Neuronal stem cell (in vitro differentiated cells): ENCODE data around the gene GADD45G.

ENCODE experiments used
- DNase-seq: peaks from one replicate; pipeline ENCODE4 v3.0.0-alpha.2; 2013; ENCODE audit warnings: low spot score
- H2AFZ ChIP-seq: one replicate; pipeline ENCODE4 v1.6.1; 2013; ENCODE audit warnings: mild to moderate bottlenecking, low read length, inconsistent platforms
- H2AK5ac ChIP-seq: 2 replicates; pipeline ENCODE4 v1.6.1; 2013; ENCODE audit warnings: low read depth, mild to moderate bottlenecking, inconsistent platforms, low read length, moderate library complexity, mixed read lengths
- H2BK120ac ChIP-seq: 2 replicates; pipeline ENCODE4 v1.6.1; 2013; ENCODE audit warnings: low read depth, mild to moderate bottlenecking, inconsistent platforms, low read length, moderate library complexity, mixed read lengths
- H2BK12ac ChIP-seq: one replicate; pipeline ENCODE4 v1.6.1; 2013; ENCODE audit warnings: low read length, inconsistent platforms
- H2BK15ac ChIP-seq: 2 replicates; pipeline ENCODE4 v1.6.1; 2013; ENCODE audit warnings: mild to moderate bottlenecking, low read length, inconsistent platforms, mixed read lengths
- H2BK5ac ChIP-seq: one replicate; pipeline ENCODE4 v1.6.1; 2013; ENCODE audit warnings: inconsistent platforms, mild to moderate bottlenecking, low read length, moderate library complexity
- H3K14ac ChIP-seq: one replicate; pipeline ENCODE4 v1.6.1; 2013; ENCODE audit warnings: low read length, inconsistent platforms
- H3K18ac ChIP-seq: 2 replicates; pipeline ENCODE4 v1.6.1; 2013; ENCODE audit warnings: low read length, inconsistent platforms
- H3K23ac ChIP-seq: 2 replicates; pipeline ENCODE4 v1.6.1; 2013; ENCODE audit warnings: low read depth, mild to moderate bottlenecking, mixed read lengths, low read length, inconsistent platforms; ENCODE audit not compliant: poor library complexity
- H3K27ac ChIP-seq: replicated peaks from 3 replicates; pipeline ENCODE4 v1.5.1; 2013; ENCODE audit warnings: low read length, inconsistent platforms
- H3K27me3 ChIP-seq, 3 experiments: 2 replicates each; pipeline ENCODE4 v1.6.1; 2013; ENCODE audit warnings: low read length in 3 of 3, mild to moderate bottlenecking in 2 of 3, inconsistent platforms in 1 of 3, low read depth in 1 of 3, mixed read lengths in 1 of 3, moderate library complexity in 1 of 3; ENCODE audit not compliant: control insufficient read depth in 3 of 3, insufficient read depth in 3 of 3
- H3K36me3 ChIP-seq, 2 donors: replicated peaks in 1 of 2; 2 replicates each; pipeline ENCODE4 v1.6.1; 2013; ENCODE audit warnings: low read length in 2 of 2; ENCODE audit not compliant: control insufficient read depth in 2 of 2, insufficient read depth in 2 of 2
- H3K4ac ChIP-seq: 2 replicates; pipeline ENCODE4 v1.6.1; 2013; ENCODE audit warnings: inconsistent platforms, mild to moderate bottlenecking, low read length, moderate library complexity
- H3K4me1 ChIP-seq, 2 donors: 1 replicate in 1 of 2; 2 replicates in 1 of 2; pipeline ENCODE4 v1.6.1; 2013; ENCODE audit warnings: low read length in 2 of 2, low read depth in 1 of 2; ENCODE audit not compliant: control insufficient read depth in 2 of 2, insufficient read depth in 1 of 2
- H3K4me2 ChIP-seq: one replicate; pipeline ENCODE4 v1.6.1; 2013; ENCODE audit warnings: mild to moderate bottlenecking, low read length, inconsistent platforms; ENCODE audit not compliant: insufficient read depth, poor library complexity, severe bottlenecking
- H3K4me3 ChIP-seq, 2 donors: 2 replicates each; pipeline ENCODE4 v1.5.1; 2013; ENCODE audit warnings: low read length in 2 of 2, mild to moderate bottlenecking in 2 of 2, inconsistent platforms in 1 of 2, moderate library complexity in 1 of 2
- H3K79me1 ChIP-seq: one replicate; pipeline ENCODE4 v1.6.1; 2013; ENCODE audit warnings: low read depth, mild to moderate bottlenecking, inconsistent platforms, low read length, moderate library complexity
- H3K9ac ChIP-seq: one replicate; pipeline ENCODE4 v1.6.1; 2013; ENCODE audit warnings: mild to moderate bottlenecking, low read depth, low read length, inconsistent platforms; ENCODE audit not compliant: poor library complexity
- H3K9me3 ChIP-seq, 2 donors: replicated peaks in 1 of 2; 2 replicates each; pipeline versions ENCODE3 to v1.6.1; 2013; ENCODE audit warnings: low read length in 2 of 2, mild to moderate bottlenecking in 2 of 2, inconsistent platforms in 1 of 2, low read depth in 1 of 2, mixed read lengths in 1 of 2, moderate library complexity in 1 of 2; ENCODE audit not compliant: control insufficient read depth in 2 of 2, insufficient read depth in 1 of 2
- H4K8ac ChIP-seq: one replicate; pipeline ENCODE4 v1.6.1; 2013; ENCODE audit warnings: low read depth, mild to moderate bottlenecking, inconsistent platforms, low read length, moderate library complexity
- H4K91ac ChIP-seq: one replicate; pipeline ENCODE4 v1.6.1; 2013; ENCODE audit warnings: low read length, low read depth, mild to moderate bottlenecking, inconsistent platforms; ENCODE audit not compliant: poor library complexity
- WGBS, 2 donors: extraction: QIAGEN DNeasy Blood & Tissue Kit; methylation state at CpG; one replicate each; pipeline ENCODE4 v1.1.7; 2013; ENCODE audit warnings: missing lambda C conversion rate in 2 of 2, mixed read lengths in 1 of 2; ENCODE audit not compliant: insufficient read length in 2 of 2, insufficient replicate concordance in 1 of 2; ENCODE audit errors: extremely low coverage in 2 of 2; 5-methylcytosine and 5-hydroxymethylcytosine counted together

The GADD45G gene

DNA sequence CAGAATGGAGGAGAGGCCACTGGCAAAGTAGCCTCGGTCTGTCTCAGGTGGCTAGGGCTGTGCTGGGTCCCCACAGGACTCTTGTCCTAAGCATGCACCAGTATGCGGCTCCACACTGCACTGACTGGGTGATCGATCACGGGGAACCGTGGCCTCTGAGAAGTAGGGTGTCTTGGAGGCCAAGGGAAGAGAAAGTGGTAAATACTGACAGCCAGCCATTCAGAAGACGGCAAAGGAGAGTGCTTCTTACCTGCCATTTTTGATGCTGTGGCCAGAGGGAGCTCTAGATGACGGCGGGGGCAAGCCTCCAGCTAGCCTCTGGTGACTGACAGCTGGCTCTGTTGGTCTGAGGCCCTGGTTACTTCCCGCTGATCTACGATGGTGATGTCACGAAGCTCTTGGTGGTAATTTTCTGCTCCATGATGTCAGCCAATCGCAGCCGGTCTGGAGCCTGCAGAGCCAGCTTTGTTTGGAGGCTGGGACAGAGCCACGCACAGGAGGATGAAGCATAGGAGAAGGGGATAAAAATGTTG lies 40.4 kb upstream of the GADD45G start:
- H3K18ac ChIP-seq, result peak overlapping the region; percentile 42
- H4K91ac ChIP-seq, result no peak overlapping the region
- H3K4ac ChIP-seq, result no peak overlapping the region
- H4K8ac ChIP-seq, result no peak overlapping the region
- peak; percentile 5 for DNase-seq
- H3K36me3 ChIP-seq, result no peaks in the 10 kb centered on the region
- H3K23ac ChIP-seq, result no peak overlapping the region
- H2AK5ac ChIP-seq, result peak overlapping the region; percentile 35
- H3K14ac ChIP-seq, result no peak overlapping the region
- H2BK15ac ChIP-seq, result no peak overlapping the region
- H2BK5ac ChIP-seq, result no peak overlapping the region
- no peak overlapping the region for H2AFZ ChIP-seq
- no CpG with 5 or more reads among the region's 14 CpGs for WGBS, 2 donors
- H2BK12ac ChIP-seq, result no peak overlapping the region
- no peak overlapping the region for H3K27ac ChIP-seq
- H3K4me2 ChIP-seq, result no peak overlapping the region
- no peak overlapping the region for H2BK120ac ChIP-seq
- no peaks in the 10 kb centered on the region for H3K9me3 ChIP-seq
- no peak overlapping the region for H3K4me3 ChIP-seq
- H3K4me1 ChIP-seq, result peaks cover 0 to 2% of the 10 kb centered on the region in 2 donors
- no peaks in the 10 kb centered on the region for H3K79me1 ChIP-seq
- no peak overlapping the region for H3K9ac ChIP-seq
- H3K27me3 ChIP-seq, result peaks cover 0 to 4% (median 0%) of the 10 kb centered on the region in 3 experiments

DNA sequence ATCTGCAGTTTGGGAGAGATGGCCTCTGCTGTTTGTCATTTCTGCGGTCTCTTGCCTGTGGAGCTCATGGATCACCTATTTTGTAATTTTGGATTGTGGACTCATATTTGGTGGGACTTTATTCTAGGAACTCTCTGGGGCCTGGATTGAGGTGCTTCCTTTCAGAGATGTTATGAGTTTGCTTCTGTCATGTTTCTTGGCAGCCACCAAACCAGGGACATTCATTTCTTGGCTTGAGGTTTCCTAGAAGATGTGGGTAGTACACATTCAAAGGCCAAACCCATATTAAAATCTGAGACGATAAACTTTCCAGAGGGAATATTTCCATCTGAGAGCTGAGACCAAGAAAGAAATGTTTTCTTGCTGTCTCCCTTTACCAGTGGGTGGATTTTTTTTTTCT lies 37.2 kb upstream of the GADD45G start:
- H3K79me1 ChIP-seq, result no peaks in the 10 kb centered on the region
- H3K23ac ChIP-seq, result no peak overlapping the region
- H2BK15ac ChIP-seq, result no peak overlapping the region
- peaks cover 0 to 2% (median 0%) of the 10 kb centered on the region in 3 experiments for H3K27me3 ChIP-seq
- H3K4ac ChIP-seq, result no peak overlapping the region
- H3K4me3 ChIP-seq, result no peak overlapping the region
- H4K8ac ChIP-seq, result no peak overlapping the region
- H2BK5ac ChIP-seq, result no peak overlapping the region
- H4K91ac ChIP-seq, result no peak overlapping the region
- H2BK120ac ChIP-seq, result no peak overlapping the region
- no peak overlapping the region for H3K9ac ChIP-seq
- H3K18ac ChIP-seq, result no peak overlapping the region
- H3K36me3 ChIP-seq, result no peaks in the 10 kb centered on the region
- no peak overlapping the region for H3K14ac ChIP-seq
- no peak overlapping the region for H2AK5ac ChIP-seq
- H3K4me2 ChIP-seq, result no peak overlapping the region
- no peak for DNase-seq
- no peaks in the 10 kb centered on the region for H3K9me3 ChIP-seq
- H3K27ac ChIP-seq, result no peak overlapping the region
- peaks cover 0 to 2% of the 10 kb centered on the region in 2 donors for H3K4me1 ChIP-seq
- H2AFZ ChIP-seq, result no peak overlapping the region
- no peak overlapping the region for H2BK12ac ChIP-seq
- WGBS, 2 donors, result no CpG with 5 or more reads among the region's 2 CpGs

GRCh38 chr9:89574309-89574708 lies 30.5 kb upstream of the GADD45G start:
- H2BK15ac ChIP-seq, result no peak overlapping the region
- H3K79me1 ChIP-seq, result no peaks in the 10 kb centered on the region
- no peaks in the 10 kb centered on the region for H3K36me3 ChIP-seq
- no peaks in the 10 kb centered on the region for H3K27me3 ChIP-seq
- no peak for DNase-seq
- no CpG with 5 or more reads among the region's 4 CpGs for WGBS, 2 donors
- no peak overlapping the region for H3K23ac ChIP-seq
- H2AFZ ChIP-seq, result no peak overlapping the region
- H4K8ac ChIP-seq, result no peak overlapping the region
- H2BK5ac ChIP-seq, result no peak overlapping the region
- no peak overlapping the region for H4K91ac ChIP-seq
- H2BK12ac ChIP-seq, result no peak overlapping the region
- no peak overlapping the region for H3K4ac ChIP-seq
- no peak overlapping the region for H3K27ac ChIP-seq
- H3K4me2 ChIP-seq, result no peak overlapping the region
- no peak overlapping the region for H2BK120ac ChIP-seq
- no peaks in the 10 kb centered on the region for H3K4me1 ChIP-seq
- no peak overlapping the region for H3K14ac ChIP-seq
- H3K9ac ChIP-seq, result no peak overlapping the region
- H3K9me3 ChIP-seq, result no peaks in the 10 kb centered on the region
- no peak overlapping the region for H3K4me3 ChIP-seq
- no peak overlapping the region for H2AK5ac ChIP-seq
- H3K18ac ChIP-seq, result no peak overlapping the region

DNA sequence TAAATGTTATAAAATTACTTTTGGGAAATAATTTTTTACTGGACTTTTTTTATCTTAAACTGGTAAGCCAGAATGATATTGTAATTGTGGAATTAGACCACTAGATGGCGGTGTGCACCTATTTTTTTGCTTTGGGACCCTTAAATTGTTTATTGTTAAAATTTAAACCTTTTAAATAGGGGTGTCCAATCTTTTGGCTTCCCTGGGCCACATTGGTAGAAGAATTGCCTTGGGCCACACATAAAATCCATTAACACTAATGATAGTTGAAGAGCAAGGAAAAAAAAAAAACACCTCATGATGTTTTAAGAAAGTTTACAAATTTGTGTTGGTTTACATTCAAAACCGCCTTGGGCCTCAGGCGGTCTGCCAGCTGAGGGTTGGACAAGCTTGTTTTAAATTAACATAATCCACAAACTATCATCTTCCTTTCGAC lies 28.4 kb upstream of the GADD45G start:
- Histone ChIP-seq H2AK5ac (no peak overlapping the region), H3K4me2 (no peak overlapping the region), H3K14ac (no peak overlapping the region), H3K9ac (no peak overlapping the region), H3K9me3 (peaks cover 0 to 2% of the 10 kb centered on the region in 2 donors), H3K4me1 (no peaks in the 10 kb centered on the region), H3K4ac (no peak overlapping the region), H2BK120ac (no peak overlapping the region), H4K91ac (no peak overlapping the region), H2BK5ac (no peak overlapping the region), H2AFZ (no peak overlapping the region), H3K23ac (no peak overlapping the region), H2BK15ac (no peak overlapping the region), H3K27ac (no peak overlapping the region), H3K4me3 (no peak overlapping the region), H3K18ac (no peak overlapping the region), H3K27me3 (no peaks in the 10 kb centered on the region), H3K79me1 (no peaks in the 10 kb centered on the region), H3K36me3 (no peaks in the 10 kb centered on the region), H2BK12ac (no peak overlapping the region), H4K8ac (no peak overlapping the region)
- no peak for DNase-seq
- no CpG with 5 or more reads among the region's 4 CpGs for WGBS, 2 donors
